ENCODE measurements around the gene AKT3. TPM values are rescaled to one million over a fixed set of nuclear protein-coding genes. Genes with fewer than 3 reads are reported as not detected.

AKT3 gene
- total RNA-seq, 2 experiments from 2014 or later, result 36.9 to 38.7 TPM

GRCh38 chr1:243740255-243740999, 109.6 kb downstream of the AKT3 start:
- POLR2A ChIA-PET, result no interaction called here
- CTCF ChIA-PET, result no interaction called here

- CTCF ChIA-PET, result no interaction called here
- POLR2A ChIA-PET, result interaction anchor here (0.7 kb wide), 1 partner anchor 9 kb away, joined by 3 read pairs; no protein-coding TSS in a partner anchor
Measured at GRCh38 chr1:243739335-243740003, 110.6 kb downstream of the AKT3 start.

- ChIA-PET CTCF (no interaction called here), POLR2A (interaction anchor here (1.1 kb wide), 1 partner anchor 18 kb away, joined by 3 read pairs; no protein-coding TSS in a partner anchor)
Measured at GRCh38 chr1:243738020-243738419, 112.0 kb downstream of the AKT3 start.

- POLR2A ChIA-PET, result no interaction called here
Measured at GRCh38 chr1:243735457-243735856, 114.6 kb downstream of the AKT3 start.

GRCh38 chr1:243734308-243734695, 115.7 kb downstream of the AKT3 start:
- ChIA-PET CTCF (no interaction called here), POLR2A (no interaction called here)

More at GRCh38 chr1:243735457-243735856, 114.6 kb downstream of the AKT3 start:
- CTCF ChIA-PET, result no interaction called here

GRCh38 chr1:243733670-243734307, 116.3 kb downstream of the AKT3 start:
- ChIA-PET POLR2A (no interaction called here), CTCF (no interaction called here)

- ChIA-PET POLR2A (no interaction called here), CTCF (no interaction called here)
Measured at GRCh38 chr1:243732637-243733036, 117.4 kb downstream of the AKT3 start.

GRCh38 chr1:243731974-243732625, 117.9 kb downstream of the AKT3 start:
- POLR2A ChIA-PET, result no interaction called here
- CTCF ChIA-PET, result no interaction called here

- POLR2A ChIA-PET, result no interaction called here
- CTCF ChIA-PET, result no interaction called here
Measured at GRCh38 chr1:243731301-243731891, 118.6 kb downstream of the AKT3 start.

- ChIA-PET POLR2A (no interaction called here), CTCF (no interaction called here)
Measured at GRCh38 chr1:243730487-243731150, 119.4 kb downstream of the AKT3 start.

- POLR2A ChIA-PET, result no interaction called here
- CTCF ChIA-PET, result no interaction called here
Measured at GRCh38 chr1:243729956-243730355, 120.1 kb downstream of the AKT3 start.

- ChIA-PET CTCF (no interaction called here), POLR2A (no interaction called here)
Measured at GRCh38 chr1:243727503-243728203, 122.4 kb downstream of the AKT3 start.

GRCh38 chr1:243726806-243727502, 123.1 kb downstream of the AKT3 start:
- ChIA-PET CTCF (no interaction called here), POLR2A (no interaction called here)

- CTCF ChIA-PET, result no interaction called here
- POLR2A ChIA-PET, result no interaction called here
Measured at GRCh38 chr1:243725846-243726245, 124.2 kb downstream of the AKT3 start.

- POLR2A ChIA-PET, result no interaction called here
Measured at GRCh38 chr1:243725075-243725474, 125.0 kb downstream of the AKT3 start.

GRCh38 chr1:243723458-243724043, 126.5 kb downstream of the AKT3 start:
- ChIA-PET CTCF (no interaction called here), POLR2A (no interaction called here)

More at GRCh38 chr1:243725075-243725474, 125.0 kb downstream of the AKT3 start:
- CTCF ChIA-PET, result no interaction called here

GRCh38 chr1:243723050-243723449, 127.0 kb downstream of the AKT3 start:
- ChIA-PET CTCF (no interaction called here), POLR2A (no interaction called here)

GRCh38 chr1:243719476-243719875, 130.6 kb downstream of the AKT3 start:
- ChIA-PET CTCF (no interaction called here), POLR2A (no interaction called here)
